Endothelial cell of umbilical vein (primary cell): Measurements from ENCODE around the gene OLFML2A.

ENCODE experiments used
- POLR2AphosphoS5 ChIP-seq: IDR thresholded peaks from 2 replicates; pipeline ENCODE4 v1.6.1; 2012; ENCODE audit warnings: low read depth, mild to moderate bottlenecking, control low read depth, low read length, moderate library complexity; ENCODE audit not compliant: insufficient read depth
- TF ChIP-seq, protein P1 (sequence below), 2 donors: IDR thresholded peaks; 1 replicate in 1 of 2; 2 replicates in 1 of 2; pipeline ENCODE4 v1.5.1; 2011; ENCODE audit warnings: low read length in 2 of 2, mild to moderate bottlenecking in 2 of 2, moderate library complexity in 2 of 2, control low read depth in 1 of 2, inconsistent platforms in 1 of 2, low read depth in 1 of 2; ENCODE audit not compliant: insufficient read depth in 1 of 2; ENCODE audit errors: extremely low read depth in 1 of 2

GRCh38 chr9:124757616-124758015, 19.3 kb upstream of the OLFML2A start:
- no peak for TF ChIP-seq POLR2AphosphoS5
- TF ChIP-seq, protein P1, sequence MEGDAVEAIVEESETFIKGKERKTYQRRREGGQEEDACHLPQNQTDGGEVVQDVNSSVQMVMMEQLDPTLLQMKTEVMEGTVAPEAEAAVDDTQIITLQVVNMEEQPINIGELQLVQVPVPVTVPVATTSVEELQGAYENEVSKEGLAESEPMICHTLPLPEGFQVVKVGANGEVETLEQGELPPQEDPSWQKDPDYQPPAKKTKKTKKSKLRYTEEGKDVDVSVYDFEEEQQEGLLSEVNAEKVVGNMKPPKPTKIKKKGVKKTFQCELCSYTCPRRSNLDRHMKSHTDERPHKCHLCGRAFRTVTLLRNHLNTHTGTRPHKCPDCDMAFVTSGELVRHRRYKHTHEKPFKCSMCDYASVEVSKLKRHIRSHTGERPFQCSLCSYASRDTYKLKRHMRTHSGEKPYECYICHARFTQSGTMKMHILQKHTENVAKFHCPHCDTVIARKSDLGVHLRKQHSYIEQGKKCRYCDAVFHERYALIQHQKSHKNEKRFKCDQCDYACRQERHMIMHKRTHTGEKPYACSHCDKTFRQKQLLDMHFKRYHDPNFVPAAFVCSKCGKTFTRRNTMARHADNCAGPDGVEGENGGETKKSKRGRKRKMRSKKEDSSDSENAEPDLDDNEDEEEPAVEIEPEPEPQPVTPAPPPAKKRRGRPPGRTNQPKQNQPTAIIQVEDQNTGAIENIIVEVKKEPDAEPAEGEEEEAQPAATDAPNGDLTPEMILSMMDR (IDR thresholded peaks at IDR 0.05; ENCODE audit: extremely low read depth in 1 of 2, insufficient read depth in 1 of 2, low read depth in 1 of 2, low read length in 2 of 2) = no peak
